Activated T-helper 1 cell treated with anti-CD3 and anti-CD28 coated beads, Interleukin-12 subunit alpha, Interleukin-12 subunit beta, Interleukin-2, Interleukin-4 antibody, amounts not matched to agents 30 ng/mL and 10 ng/mL and 1 ng/mL, durations not matched to agents 14 hours and 24 hours and 36 hours (primary cell): ENCODE measurements around the gene KSR2. TPM values are rescaled to one million over a fixed set of nuclear protein-coding genes. Genes with fewer than 3 reads are reported as not detected.

Experiments
- DNase-seq: peaks from one replicate; pipeline ENCODE4 v3.0.0; 2021; ENCODE audit warnings: low spot score
- H3K27ac Mint-ChIP-seq: one replicate; pipeline ENCODE4 v1.8.0; 2021; ENCODE audit warnings: mild to moderate bottlenecking, mixed read lengths
- H3K27me3 Mint-ChIP-seq: one replicate; pipeline ENCODE4 v1.8.0; 2022; ENCODE audit warnings: mild to moderate bottlenecking, moderate library complexity, mixed read lengths; ENCODE audit not compliant: insufficient read depth
- H3K36me3 Mint-ChIP-seq: one replicate; pipeline ENCODE4 v1.8.0; 2021; ENCODE audit warnings: low read depth, mixed read lengths
- H3K4me1 Mint-ChIP-seq: one replicate; pipeline ENCODE4 v1.8.0; 2021; ENCODE audit warnings: low read depth, mixed read lengths
- H3K4me3 Mint-ChIP-seq: one replicate; pipeline ENCODE4 v1.8.0; 2021; ENCODE audit warnings: mild to moderate bottlenecking, moderate library complexity, mixed read lengths
- H3K9me3 Mint-ChIP-seq: one replicate; pipeline ENCODE4 v1.8.0; 2021; ENCODE audit warnings: mixed read lengths
- intact Hi-C: fragments of 100-400 bp; cut with micrococcal nuclease; formaldehyde crosslinking; loops from one replicate; pipeline ENCODE4 v1.15.1; 2024
- total RNA-seq: library from RNA; stranded (reverse); gene quantifications from 2 replicates; pipeline ENCODE4 v1.2.3, GENCODE V29; 2022

Gene KSR2
- total RNA-seq, 1 donor from 2014 or later: 0.08 TPM

DNA sequence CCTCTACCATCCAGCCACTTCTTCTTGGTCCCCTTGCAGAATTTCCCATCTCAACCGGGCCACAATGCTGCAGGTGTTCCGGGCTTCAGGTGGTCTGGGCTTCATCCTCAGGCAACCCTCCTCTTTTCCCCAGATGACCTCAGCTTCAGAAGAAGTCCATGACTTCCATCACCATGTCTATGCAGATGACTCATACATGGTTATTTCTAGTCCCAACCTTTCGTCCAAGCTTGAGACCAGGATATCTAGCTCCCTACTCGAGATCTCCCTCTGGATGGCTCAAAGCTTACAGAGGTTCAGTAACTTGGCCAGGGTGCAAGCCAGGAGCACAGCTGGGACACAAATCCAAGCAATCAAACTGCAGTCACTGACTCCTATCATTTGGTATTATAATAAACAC, 452.8 kb downstream of the KSR2 start:
- no peak for DNase-seq
- intact Hi-C loops: no loop called here
- Mint-ChIP-seq H3K27me3 (no peaks in the 10 kb centered on the region), H3K4me1 (no peaks in the 10 kb centered on the region), H3K36me3 (no peaks in the 10 kb centered on the region), H3K9me3 (no peaks in the 10 kb centered on the region), H3K4me3 (no peak overlapping the region), H3K27ac (no peak overlapping the region)

DNA sequence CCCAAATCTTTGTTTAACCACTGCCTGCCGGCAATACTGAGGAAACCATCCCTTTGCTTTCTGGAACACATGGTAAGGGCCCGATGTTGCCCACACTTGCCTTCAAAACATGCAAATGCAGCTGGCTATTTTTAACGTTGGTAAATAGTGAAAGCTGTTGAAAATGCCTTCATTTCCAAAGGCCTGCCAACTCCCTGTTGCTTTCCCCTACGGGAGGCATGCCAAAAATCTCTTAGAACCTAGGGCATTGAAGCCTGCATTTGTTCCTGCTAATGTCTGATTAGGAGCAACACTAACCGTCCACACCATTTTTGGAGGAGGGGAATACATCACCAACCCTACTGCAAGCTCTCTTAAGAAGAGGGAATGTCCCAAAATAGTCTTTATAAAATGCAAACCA, 454.8 kb downstream of the KSR2 start:
- intact Hi-C loops: no loop called here
- Mint-ChIP-seq H3K36me3 (no peaks in the 10 kb centered on the region), H3K9me3 (no peaks in the 10 kb centered on the region), H3K27ac (no peak overlapping the region), H3K27me3 (no peaks in the 10 kb centered on the region), H3K4me3 (no peak overlapping the region), H3K4me1 (no peaks in the 10 kb centered on the region)
- DNase-seq: no peak

DNA sequence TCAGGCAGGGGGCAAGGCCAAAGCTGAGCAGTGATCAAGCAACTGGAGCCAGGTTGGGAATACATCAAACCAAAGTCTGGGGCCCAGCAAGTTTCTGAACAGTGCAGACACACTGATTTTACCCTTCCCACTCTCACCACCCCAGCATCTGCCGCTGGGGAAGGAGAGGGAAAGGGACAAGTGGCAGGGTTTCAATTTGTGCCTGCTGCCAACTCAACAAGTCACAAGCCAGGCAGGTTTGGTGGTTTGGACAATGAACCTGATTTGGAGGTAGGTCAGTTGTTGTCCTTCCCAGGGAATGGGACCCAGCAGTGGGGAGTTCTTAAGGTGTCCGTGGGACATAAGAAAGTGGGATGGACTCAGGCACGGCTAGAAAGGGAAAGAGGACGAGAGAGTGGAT, 455.4 kb downstream of the KSR2 start:
- intact Hi-C loops: no loop called here
- Mint-ChIP-seq H3K27ac (no peak overlapping the region), H3K4me3 (no peak overlapping the region), H3K4me1 (no peaks in the 10 kb centered on the region), H3K27me3 (no peaks in the 10 kb centered on the region), H3K9me3 (no peaks in the 10 kb centered on the region), H3K36me3 (no peaks in the 10 kb centered on the region)
- no peak for DNase-seq

DNA sequence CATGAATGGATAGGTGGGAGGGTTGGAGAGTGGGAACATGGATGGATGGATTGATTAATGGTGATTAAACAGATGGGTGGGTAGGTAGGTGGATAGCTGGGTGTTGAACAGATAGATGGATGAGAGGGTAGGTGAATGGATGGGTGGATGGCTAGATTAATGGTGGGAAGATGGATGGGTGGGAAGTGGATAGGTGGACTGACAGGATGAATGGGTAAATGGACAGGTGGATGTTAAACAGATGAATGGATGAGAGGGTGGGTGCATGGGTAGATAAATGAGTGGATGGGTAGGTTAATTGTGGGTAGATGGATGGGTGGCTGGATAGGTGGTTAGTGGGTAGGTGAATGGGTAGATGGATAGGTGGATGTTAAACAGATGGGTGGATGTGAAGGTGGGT, 460.3 kb downstream of the KSR2 start:
- no peak for DNase-seq
- Mint-ChIP-seq H3K4me1 (no peaks in the 10 kb centered on the region), H3K36me3 (no peaks in the 10 kb centered on the region), H3K4me3 (no peak overlapping the region), H3K9me3 (peaks cover 4% of the 10 kb centered on the region), H3K27ac (no peak overlapping the region), H3K27me3 (no peaks in the 10 kb centered on the region)
- intact Hi-C loops: no loop called here

DNA sequence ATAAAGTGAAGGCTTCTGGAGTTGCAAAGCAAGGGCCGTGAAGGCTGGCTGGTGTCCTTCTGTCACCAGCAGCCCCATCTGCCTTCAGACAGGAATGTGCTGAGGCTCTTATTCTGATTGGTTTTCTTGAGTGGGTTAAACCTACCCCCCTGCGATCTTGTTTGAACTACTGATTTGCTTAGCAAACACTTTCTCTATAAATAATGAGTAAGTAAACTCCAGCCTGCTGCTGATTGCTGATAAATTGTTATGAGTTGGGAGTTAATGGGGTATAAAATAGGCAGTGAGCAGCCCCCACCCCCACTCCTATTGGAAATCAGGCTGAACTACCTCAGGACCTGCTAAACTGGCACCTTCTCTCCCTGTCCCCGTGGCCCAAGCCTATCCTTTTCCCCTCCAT, 461.2 kb downstream of the KSR2 start:
- Mint-ChIP-seq H3K4me3 (no peak overlapping the region), H3K36me3 (no peaks in the 10 kb centered on the region), H3K27ac (no peak overlapping the region), H3K4me1 (no peaks in the 10 kb centered on the region), H3K27me3 (no peaks in the 10 kb centered on the region), H3K9me3 (peaks cover 4% of the 10 kb centered on the region)
- DNase-seq: no peak
- intact Hi-C loops: no loop called here

DNA sequence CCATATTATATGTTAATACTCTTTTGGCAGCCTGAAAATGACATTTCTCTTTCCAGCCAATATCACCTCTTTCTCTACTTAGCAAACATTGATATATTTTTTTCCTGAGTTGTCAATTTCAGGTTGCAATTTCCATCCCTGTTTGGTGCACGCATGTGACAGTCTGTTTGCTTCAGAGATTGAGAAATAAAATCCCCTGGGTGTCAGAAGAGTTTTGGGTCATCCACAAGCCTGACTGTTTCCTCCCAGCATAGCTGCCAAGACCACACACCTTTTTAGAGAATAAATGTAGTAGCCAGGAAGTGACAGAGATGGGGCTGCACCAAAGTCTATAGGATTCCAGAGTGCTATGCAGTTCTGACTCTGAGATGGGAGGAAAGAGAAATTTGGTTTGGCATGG, 462.5 kb downstream of the KSR2 start:
- H3K9me3 Mint-ChIP-seq: peaks cover 4% of the 10 kb centered on the region
- no peak overlapping the region for H3K27ac Mint-ChIP-seq
- intact Hi-C loops: no loop called here
- DNase-seq: no peak
- no peaks in the 10 kb centered on the region for H3K4me1 Mint-ChIP-seq
- H3K27me3 Mint-ChIP-seq: no peaks in the 10 kb centered on the region
- H3K36me3 Mint-ChIP-seq: no peaks in the 10 kb centered on the region
- no peak overlapping the region for H3K4me3 Mint-ChIP-seq

DNA sequence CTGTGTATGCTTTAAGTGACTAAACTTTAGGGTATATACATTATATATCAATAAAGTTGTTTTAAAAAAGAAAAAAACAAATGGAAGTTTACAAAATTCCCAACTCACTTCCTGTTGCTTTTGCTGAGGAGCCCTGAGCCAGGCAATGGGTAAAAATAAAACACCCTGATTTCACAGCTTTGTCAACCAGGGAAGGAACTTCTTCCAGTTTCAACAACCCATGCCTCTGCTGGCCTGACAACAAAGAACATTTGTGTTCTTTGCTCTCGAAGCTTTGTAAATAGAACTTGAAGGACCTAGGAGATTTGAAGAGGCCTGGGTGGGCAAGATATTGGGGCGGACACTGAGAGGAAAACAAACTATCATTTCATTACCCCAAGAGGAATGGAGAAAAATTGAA, 466.2 kb downstream of the KSR2 start:
- no peak overlapping the region for H3K4me3 Mint-ChIP-seq
- peaks cover 4% of the 10 kb centered on the region for H3K9me3 Mint-ChIP-seq
- no peaks in the 10 kb centered on the region for H3K4me1 Mint-ChIP-seq
- no peaks in the 10 kb centered on the region for H3K36me3 Mint-ChIP-seq
- no peaks in the 10 kb centered on the region for H3K27me3 Mint-ChIP-seq
- DNase-seq: no peak
- H3K27ac Mint-ChIP-seq: no peak overlapping the region
- intact Hi-C loops: no loop called here

DNA sequence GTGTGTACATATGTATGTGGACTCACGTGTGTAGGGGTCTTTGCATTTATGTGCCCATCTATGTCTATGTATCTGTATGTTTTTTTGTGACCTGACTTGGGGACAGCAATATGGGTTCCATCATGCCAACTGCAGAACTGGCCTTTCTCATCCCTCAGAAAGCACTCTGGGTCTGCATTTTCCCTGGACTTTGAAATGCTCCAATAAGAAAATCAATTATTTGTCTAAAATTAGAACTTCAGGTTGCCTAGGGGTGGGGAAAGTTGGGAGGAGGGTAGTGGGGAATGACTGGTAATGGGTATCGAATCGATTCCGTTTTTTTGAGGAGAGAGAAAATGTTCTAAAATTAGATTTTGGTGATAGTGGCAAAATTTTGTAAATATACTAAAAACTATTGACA, 466.6 kb downstream of the KSR2 start:
- Mint-ChIP-seq H3K4me3 (no peak overlapping the region), H3K27ac (no peak overlapping the region), H3K36me3 (no peaks in the 10 kb centered on the region), H3K4me1 (no peaks in the 10 kb centered on the region), H3K9me3 (peaks cover 4% of the 10 kb centered on the region), H3K27me3 (no peaks in the 10 kb centered on the region)
- intact Hi-C loops: no loop called here
- DNase-seq: no peak

DNA sequence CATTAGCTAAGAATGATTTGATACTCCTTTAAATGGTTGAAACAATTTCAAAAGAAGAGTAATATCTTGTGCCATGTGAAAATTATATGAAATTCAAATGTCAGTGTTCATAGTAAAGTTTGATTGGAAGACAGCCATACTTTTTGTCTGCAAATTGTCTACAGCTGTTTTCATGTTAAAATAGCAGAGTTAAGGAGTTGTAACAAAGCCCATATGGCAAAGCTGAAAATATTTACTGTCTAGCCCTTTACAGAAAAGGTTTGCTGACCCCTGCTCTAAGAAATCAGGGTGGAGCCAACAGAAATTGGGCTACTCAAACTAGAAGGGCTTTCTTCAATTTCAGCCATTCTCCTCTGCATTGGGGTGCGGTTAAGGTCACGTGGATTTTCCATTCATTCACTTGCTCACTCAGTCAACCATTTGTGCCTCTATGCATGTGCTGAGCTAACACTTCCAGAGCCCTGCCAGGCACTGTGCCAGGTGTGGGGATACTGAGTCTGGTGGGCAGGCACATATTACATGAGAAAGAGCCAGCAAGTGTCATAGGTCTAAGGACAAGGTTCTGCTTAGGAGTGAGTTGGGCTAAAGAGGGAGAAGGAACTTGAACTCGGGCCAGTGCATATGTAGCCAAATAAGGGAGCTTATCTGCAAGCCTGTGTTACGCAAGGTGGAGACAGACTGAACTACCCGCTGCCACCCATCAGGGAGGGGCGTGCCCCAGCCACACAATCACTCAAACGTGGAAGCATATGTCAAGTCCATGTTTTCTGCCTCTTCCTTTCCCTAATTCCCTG, 467.5 kb downstream of the KSR2 start:
- intact Hi-C loops: no loop called here
- H3K36me3 Mint-ChIP-seq: no peaks in the 10 kb centered on the region
- H3K4me1 Mint-ChIP-seq: no peaks in the 10 kb centered on the region
- no peak overlapping the region for H3K27ac Mint-ChIP-seq
- H3K9me3 Mint-ChIP-seq: peaks cover 4% of the 10 kb centered on the region
- H3K4me3 Mint-ChIP-seq: no peak overlapping the region
- H3K27me3 Mint-ChIP-seq: no peaks in the 10 kb centered on the region
- no peak for DNase-seq

DNA sequence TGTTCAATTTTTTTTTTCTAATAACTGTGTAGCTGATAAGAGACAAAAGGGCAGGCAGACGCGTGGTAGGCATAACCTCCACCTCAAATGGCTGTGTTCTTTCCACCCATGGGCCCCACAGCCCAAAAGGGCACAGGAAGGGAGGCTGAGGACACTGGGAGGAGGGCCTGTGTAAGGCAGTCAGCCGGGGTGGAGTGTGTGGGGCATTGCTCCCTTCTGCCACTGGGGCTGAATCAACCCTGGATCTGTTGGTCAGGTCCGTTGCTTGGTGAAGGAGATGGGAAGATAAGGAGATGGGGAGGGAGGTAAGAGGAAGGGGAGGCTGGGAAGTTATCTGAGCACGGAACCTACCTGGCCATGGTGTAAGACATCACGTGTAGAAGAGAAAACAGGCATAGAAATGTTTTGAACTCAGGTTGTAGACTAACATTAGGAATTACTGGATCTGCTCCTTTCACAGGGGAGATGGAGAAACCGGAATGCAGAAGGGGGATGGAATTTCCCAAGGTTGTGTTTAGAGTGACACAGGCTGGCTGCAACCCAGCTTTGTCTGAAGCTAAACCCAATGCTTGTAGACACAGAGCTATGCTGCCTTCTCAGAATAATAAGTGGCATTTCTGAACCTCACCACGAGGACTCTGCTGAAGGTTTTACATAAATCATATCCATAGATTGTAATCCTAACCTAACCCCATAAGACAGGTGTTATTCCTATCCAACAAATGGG, 468.9 kb downstream of the KSR2 start:
- intact Hi-C loops: no loop called here
- Mint-ChIP-seq H3K4me3 (no peak overlapping the region), H3K4me1 (no peaks in the 10 kb centered on the region), H3K9me3 (no peaks in the 10 kb centered on the region), H3K36me3 (no peaks in the 10 kb centered on the region), H3K27me3 (no peaks in the 10 kb centered on the region), H3K27ac (no peak overlapping the region)
- no peak for DNase-seq

DNA sequence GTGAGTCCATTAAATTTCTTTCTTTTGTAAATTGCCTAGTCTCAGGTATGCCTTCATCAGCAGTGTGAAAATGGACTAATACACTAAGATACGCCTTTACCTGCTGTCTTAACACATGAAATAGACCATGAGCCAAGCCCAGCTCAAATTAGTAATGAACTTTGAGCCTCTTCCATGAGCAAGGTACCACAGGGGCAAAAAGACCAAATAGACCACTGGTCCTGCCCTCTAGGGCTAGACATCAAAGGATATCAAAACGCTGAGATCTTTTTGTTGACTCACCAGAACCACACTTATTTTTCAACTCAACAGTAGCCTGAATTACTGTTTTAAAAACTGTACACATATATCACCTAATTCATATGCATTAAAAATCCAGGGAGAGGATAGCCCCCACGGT, 469.9 kb downstream of the KSR2 start:
- Mint-ChIP-seq H3K4me3 (no peak overlapping the region), H3K9me3 (no peaks in the 10 kb centered on the region), H3K27ac (no peak overlapping the region), H3K27me3 (no peaks in the 10 kb centered on the region), H3K4me1 (no peaks in the 10 kb centered on the region), H3K36me3 (no peaks in the 10 kb centered on the region)
- intact Hi-C loops: no loop called here
- no peak for DNase-seq

DNA sequence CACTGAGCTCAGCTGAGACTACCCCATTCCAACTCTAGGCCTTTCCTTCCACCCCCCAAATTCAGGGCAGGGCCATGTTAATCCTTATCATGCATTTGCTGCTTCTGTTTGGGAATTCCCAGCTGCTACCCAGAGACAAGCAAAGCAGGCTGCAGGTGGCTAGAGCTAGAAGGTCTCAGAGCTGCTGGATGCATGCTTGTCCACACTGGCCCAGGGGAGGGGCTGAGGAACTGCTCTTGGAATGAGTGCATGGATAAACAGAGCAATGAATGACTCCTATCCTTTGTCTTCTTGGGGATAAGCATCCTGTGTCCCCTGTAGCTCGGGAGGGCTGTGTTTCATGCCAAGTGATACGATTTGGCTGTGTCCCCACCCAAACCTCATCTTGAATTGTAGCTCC, 470.5 kb downstream of the KSR2 start:
- Mint-ChIP-seq H3K9me3 (no peaks in the 10 kb centered on the region), H3K36me3 (no peaks in the 10 kb centered on the region), H3K4me1 (no peaks in the 10 kb centered on the region), H3K4me3 (no peak overlapping the region), H3K27me3 (no peaks in the 10 kb centered on the region), H3K27ac (no peak overlapping the region)
- intact Hi-C loops: no loop called here
- DNase-seq: no peak

DNA sequence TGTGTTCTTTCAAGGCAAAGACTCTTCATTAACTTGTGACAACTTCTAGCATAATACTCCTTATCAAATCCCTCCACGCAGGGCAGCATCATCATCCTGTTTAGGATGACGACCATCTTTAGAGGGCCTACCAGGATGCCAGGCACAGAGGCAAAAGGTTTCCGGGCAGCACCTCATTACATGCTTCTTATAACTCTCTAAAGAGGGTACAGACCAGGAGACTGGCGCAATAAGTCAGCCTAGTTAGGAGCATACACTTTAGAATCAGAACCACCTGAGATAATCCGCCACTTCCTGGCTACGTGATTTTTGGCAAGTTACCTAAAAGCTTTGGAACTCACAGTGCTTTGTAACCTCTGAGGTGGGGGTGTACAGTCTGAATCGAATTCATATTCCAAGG, 471.4 kb downstream of the KSR2 start:
- Mint-ChIP-seq H3K4me3 (no peak overlapping the region), H3K9me3 (no peaks in the 10 kb centered on the region), H3K36me3 (no peaks in the 10 kb centered on the region), H3K27ac (no peak overlapping the region), H3K27me3 (no peaks in the 10 kb centered on the region), H3K4me1 (no peaks in the 10 kb centered on the region)
- intact Hi-C loops: no loop called here
- DNase-seq: no peak
